ENCODE results near the gene ARHGAP25.

The ARHGAP25 gene

DNA sequence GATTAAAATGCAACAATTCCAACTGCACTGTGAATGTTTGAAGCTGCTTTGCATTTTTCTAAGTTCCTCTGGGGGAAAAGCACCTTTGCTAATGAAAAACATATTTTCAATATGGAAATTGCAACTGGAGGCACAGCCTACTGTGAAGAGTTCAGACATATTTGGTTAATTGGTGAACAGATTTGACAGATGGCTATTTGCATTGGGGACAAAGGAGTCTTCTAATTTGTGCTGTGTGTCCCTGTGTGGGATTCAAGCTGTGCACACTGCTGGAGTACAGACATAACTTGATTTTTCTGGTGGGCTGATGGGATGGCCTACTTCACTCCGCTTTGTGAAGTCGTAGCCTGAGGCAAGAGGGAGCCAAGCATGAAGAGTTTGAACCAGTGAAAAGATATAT, 40.7 kb upstream of the ARHGAP25 start:
- no peak overlapping the region for H3K27ac ChIP-seq (ENCODE audit: low read depth, low read length)
- H3K4me3 ChIP-seq (ENCODE audit: insufficient read depth, low read length, poor library complexity, severe bottlenecking): no peak overlapping the region
- H3K27me3 ChIP-seq (ENCODE audit: low read length): no peaks in the 10 kb centered on the region
- H4K20me1 ChIP-seq (ENCODE audit: low read depth, low read length): no peaks in the 10 kb centered on the region
- no peak overlapping the region for H3K9ac ChIP-seq (ENCODE audit: low read length)
- H3F3A ChIP-seq (ENCODE audit: insufficient read depth): peaks cover 13% of the 10 kb centered on the region
- H3K79me2 ChIP-seq (ENCODE audit: insufficient read depth, low read length): no peaks in the 10 kb centered on the region
- no peaks in the 10 kb centered on the region for H3K36me3 ChIP-seq (ENCODE audit: low read length)
- H3K4me2 ChIP-seq (ENCODE audit: low read depth, low read length, poor library complexity, severe bottlenecking): no peak overlapping the region
- H2AFZ ChIP-seq (ENCODE audit: low read depth, low read length, severe bottlenecking): no peak overlapping the region
- no peaks in the 10 kb centered on the region for H3K9me3 ChIP-seq (ENCODE audit: insufficient read depth, low read length)
- no peaks in the 10 kb centered on the region for H3K9me2 ChIP-seq (replicated peaks; ENCODE audit: insufficient read depth, low read length)
- TF ChIP-seq EZH2phosphoT487 (conservative IDR thresholded peaks at IDR 0.05; ENCODE audit: low read length): no peak
- TF ChIP-seq, protein P1, sequence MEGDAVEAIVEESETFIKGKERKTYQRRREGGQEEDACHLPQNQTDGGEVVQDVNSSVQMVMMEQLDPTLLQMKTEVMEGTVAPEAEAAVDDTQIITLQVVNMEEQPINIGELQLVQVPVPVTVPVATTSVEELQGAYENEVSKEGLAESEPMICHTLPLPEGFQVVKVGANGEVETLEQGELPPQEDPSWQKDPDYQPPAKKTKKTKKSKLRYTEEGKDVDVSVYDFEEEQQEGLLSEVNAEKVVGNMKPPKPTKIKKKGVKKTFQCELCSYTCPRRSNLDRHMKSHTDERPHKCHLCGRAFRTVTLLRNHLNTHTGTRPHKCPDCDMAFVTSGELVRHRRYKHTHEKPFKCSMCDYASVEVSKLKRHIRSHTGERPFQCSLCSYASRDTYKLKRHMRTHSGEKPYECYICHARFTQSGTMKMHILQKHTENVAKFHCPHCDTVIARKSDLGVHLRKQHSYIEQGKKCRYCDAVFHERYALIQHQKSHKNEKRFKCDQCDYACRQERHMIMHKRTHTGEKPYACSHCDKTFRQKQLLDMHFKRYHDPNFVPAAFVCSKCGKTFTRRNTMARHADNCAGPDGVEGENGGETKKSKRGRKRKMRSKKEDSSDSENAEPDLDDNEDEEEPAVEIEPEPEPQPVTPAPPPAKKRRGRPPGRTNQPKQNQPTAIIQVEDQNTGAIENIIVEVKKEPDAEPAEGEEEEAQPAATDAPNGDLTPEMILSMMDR (IDR thresholded peaks at IDR 0.05; ENCODE audit: insufficient read depth, low read length, poor library complexity, severe bottlenecking): no peak

DNA sequence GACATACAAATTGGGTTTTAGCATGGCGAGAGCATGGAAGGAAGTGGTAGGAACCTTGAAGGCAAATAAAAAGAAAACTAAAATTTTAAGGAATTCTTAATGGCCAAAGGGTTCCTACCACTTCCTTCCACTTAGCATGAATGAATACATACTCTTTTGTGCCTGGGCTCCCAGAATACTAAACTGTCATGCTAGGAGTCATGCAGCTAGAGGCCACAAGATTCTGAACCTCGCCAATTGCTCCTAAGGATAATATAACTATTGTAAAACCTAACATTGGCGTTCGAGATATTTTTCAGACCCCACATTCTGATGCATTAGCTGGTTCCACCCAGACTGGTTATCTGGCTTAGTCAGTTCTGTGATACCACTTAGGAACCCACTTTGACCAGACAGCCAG, 38.6 kb upstream of the ARHGAP25 start:
- Histone ChIP-seq H2AFZ (ENCODE audit: low read depth, low read length, severe bottlenecking) (no peak overlapping the region), H3K27ac (ENCODE audit: low read depth, low read length) (no peak overlapping the region), H3K4me2 (ENCODE audit: low read depth, low read length, poor library complexity, severe bottlenecking) (no peak overlapping the region), H3K36me3 (ENCODE audit: low read length) (peaks cover 8% of the 10 kb centered on the region; the same call in 1 of the 2 replicates), H3K4me3 (ENCODE audit: insufficient read depth, low read length, poor library complexity, severe bottlenecking) (no peak overlapping the region), H3F3A (ENCODE audit: insufficient read depth) (no peaks in the 10 kb centered on the region), H3K9me3 (ENCODE audit: insufficient read depth, low read length) (no peaks in the 10 kb centered on the region), H3K27me3 (ENCODE audit: low read length) (no peaks in the 10 kb centered on the region), H3K9me2 (replicated peaks; ENCODE audit: insufficient read depth, low read length) (no peaks in the 10 kb centered on the region), H3K9ac (ENCODE audit: low read length) (no peak overlapping the region), H3K79me2 (ENCODE audit: insufficient read depth, low read length) (no peaks in the 10 kb centered on the region), H4K20me1 (ENCODE audit: low read depth, low read length) (no peaks in the 10 kb centered on the region)
- TF ChIP-seq, protein P1 (IDR thresholded peaks at IDR 0.05; ENCODE audit: insufficient read depth, low read length, poor library complexity, severe bottlenecking): no peak

DNA sequence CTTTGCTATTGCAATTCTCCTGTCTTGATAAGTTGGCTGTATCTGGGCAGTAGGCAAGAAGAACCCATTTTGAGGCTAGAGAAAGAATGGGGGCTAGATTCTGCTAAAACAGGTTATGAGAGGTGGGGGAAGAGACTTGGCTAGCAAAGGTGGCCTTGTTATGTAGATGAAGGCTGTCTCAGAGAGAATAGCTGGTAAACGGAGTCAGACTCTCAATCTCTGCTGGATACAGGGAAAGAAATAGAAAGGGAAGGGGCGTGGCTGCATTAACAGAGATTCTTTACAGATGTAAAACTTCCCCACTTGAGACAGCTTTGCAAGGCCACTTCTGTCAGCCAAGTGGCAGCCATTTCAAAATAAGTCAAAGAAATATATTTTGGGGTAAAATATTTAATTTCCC, 38.1 kb upstream of the ARHGAP25 start:
- Histone ChIP-seq H3K27ac (ENCODE audit: low read depth, low read length) (no peak overlapping the region), H3K9me3 (ENCODE audit: insufficient read depth, low read length) (no peaks in the 10 kb centered on the region), H3F3A (ENCODE audit: insufficient read depth) (no peaks in the 10 kb centered on the region), H3K36me3 (ENCODE audit: low read length) (peaks cover 8% of the 10 kb centered on the region; the same call in 1 of the 2 replicates), H3K9me2 (replicated peaks; ENCODE audit: insufficient read depth, low read length) (no peaks in the 10 kb centered on the region), H2AFZ (ENCODE audit: low read depth, low read length, severe bottlenecking) (no peak overlapping the region), H3K4me2 (ENCODE audit: low read depth, low read length, poor library complexity, severe bottlenecking) (no peak overlapping the region), H4K20me1 (ENCODE audit: low read depth, low read length) (no peaks in the 10 kb centered on the region), H3K27me3 (ENCODE audit: low read length) (no peaks in the 10 kb centered on the region), H3K4me3 (ENCODE audit: insufficient read depth, low read length, poor library complexity, severe bottlenecking) (no peak overlapping the region), H3K9ac (ENCODE audit: low read length) (no peak overlapping the region), H3K79me2 (ENCODE audit: insufficient read depth, low read length) (no peaks in the 10 kb centered on the region)
- no peak for TF ChIP-seq EZH2phosphoT487 (conservative IDR thresholded peaks at IDR 0.05; ENCODE audit: low read length)
- TF ChIP-seq, protein P1 (IDR thresholded peaks at IDR 0.05; ENCODE audit: insufficient read depth, low read length, poor library complexity, severe bottlenecking): no peak

Data from SU-DHL-6 (cell line).